ENCODE results near the gene ADPRHL1. TPM values are rescaled to one million over a fixed set of nuclear protein-coding genes. Genes with fewer than 3 reads are reported as not detected.

Gene ADPRHL1
- total RNA-seq, 1 donor from 2014 or later = 2.6 TPM

- Mint-ChIP-seq H3K9me3 (ENCODE audit: unreplicated experiment) (no peaks in the 10 kb centered on the region), H3K4me1 (ENCODE audit: unreplicated experiment) (peaks cover 2% of the 10 kb centered on the region), H3K4me3 (ENCODE audit: unreplicated experiment) (no peak overlapping the region), H3K27ac (ENCODE audit: unreplicated experiment) (no peak overlapping the region), H3K36me3 (ENCODE audit: unreplicated experiment) (no peaks in the 10 kb centered on the region), H3K27me3 (ENCODE audit: unreplicated experiment) (peaks cover 12% of the 10 kb centered on the region)
- no peak for TF ChIP-seq CTCF (IDR thresholded peaks at IDR 0.05)
- no peak for DNase-seq (ENCODE audit: extremely low spot score, unreplicated experiment)
These were observed 92.8 kb downstream of the ADPRHL1 start for GRCh38 chr13:113360446-113360845.

- no peak for TF ChIP-seq CTCF (IDR thresholded peaks at IDR 0.05)
- peaks cover 12% of the 10 kb centered on the region for H3K27me3 Mint-ChIP-seq (ENCODE audit: unreplicated experiment)
- peaks cover 2% of the 10 kb centered on the region for H3K4me1 Mint-ChIP-seq (ENCODE audit: unreplicated experiment)
- H3K27ac Mint-ChIP-seq (ENCODE audit: unreplicated experiment) = no peak overlapping the region
- no peak for DNase-seq (ENCODE audit: extremely low spot score, unreplicated experiment)
- no peak overlapping the region for H3K4me3 Mint-ChIP-seq (ENCODE audit: unreplicated experiment)
- no peaks in the 10 kb centered on the region for H3K36me3 Mint-ChIP-seq (ENCODE audit: unreplicated experiment)
- no peaks in the 10 kb centered on the region for H3K9me3 Mint-ChIP-seq (ENCODE audit: unreplicated experiment)
These were observed 93.7 kb downstream of the ADPRHL1 start for GRCh38 chr13:113359571-113359970.

- H3K27ac Mint-ChIP-seq (ENCODE audit: unreplicated experiment) = no peak overlapping the region
- no peak for DNase-seq (ENCODE audit: extremely low spot score, unreplicated experiment)
- TF ChIP-seq CTCF (IDR thresholded peaks at IDR 0.05) = no peak
- H3K9me3 Mint-ChIP-seq (ENCODE audit: unreplicated experiment) = no peaks in the 10 kb centered on the region
- H3K4me1 Mint-ChIP-seq (ENCODE audit: unreplicated experiment) = peaks cover 2% of the 10 kb centered on the region
- H3K4me3 Mint-ChIP-seq (ENCODE audit: unreplicated experiment) = no peak overlapping the region
- no peaks in the 10 kb centered on the region for H3K36me3 Mint-ChIP-seq (ENCODE audit: unreplicated experiment)
- H3K27me3 Mint-ChIP-seq (ENCODE audit: unreplicated experiment) = peaks cover 12% of the 10 kb centered on the region
These were observed 94.6 kb downstream of the ADPRHL1 start for GRCh38 chr13:113358653-113359190.

- H3K27ac Mint-ChIP-seq (ENCODE audit: unreplicated experiment) = no peak overlapping the region
- no peak overlapping the region for H3K4me3 Mint-ChIP-seq (ENCODE audit: unreplicated experiment)
- DNase-seq (ENCODE audit: extremely low spot score, unreplicated experiment) = no peak
- no peaks in the 10 kb centered on the region for H3K4me1 Mint-ChIP-seq (ENCODE audit: unreplicated experiment)
- no peak for TF ChIP-seq CTCF (IDR thresholded peaks at IDR 0.05)
- peaks cover 9% of the 10 kb centered on the region for H3K27me3 Mint-ChIP-seq (ENCODE audit: unreplicated experiment)
- no peaks in the 10 kb centered on the region for H3K9me3 Mint-ChIP-seq (ENCODE audit: unreplicated experiment)
- H3K36me3 Mint-ChIP-seq (ENCODE audit: unreplicated experiment) = no peaks in the 10 kb centered on the region
These were observed 95.8 kb downstream of the ADPRHL1 start for GRCh38 chr13:113357529-113357928.

- no peaks in the 10 kb centered on the region for H3K36me3 Mint-ChIP-seq (ENCODE audit: unreplicated experiment)
- no peak for DNase-seq (ENCODE audit: extremely low spot score, unreplicated experiment)
- no peak overlapping the region for H3K4me3 Mint-ChIP-seq (ENCODE audit: unreplicated experiment)
- TF ChIP-seq CTCF (IDR thresholded peaks at IDR 0.05) = no peak
- no peaks in the 10 kb centered on the region for H3K4me1 Mint-ChIP-seq (ENCODE audit: unreplicated experiment)
- H3K27ac Mint-ChIP-seq (ENCODE audit: unreplicated experiment) = no peak overlapping the region
- no peaks in the 10 kb centered on the region for H3K9me3 Mint-ChIP-seq (ENCODE audit: unreplicated experiment)
- peaks cover 6% of the 10 kb centered on the region for H3K27me3 Mint-ChIP-seq (ENCODE audit: unreplicated experiment)
These were observed 96.7 kb downstream of the ADPRHL1 start for GRCh38 chr13:113356596-113356995.
